Astrocyte (in vitro differentiated cells and primary cell): ENCODE results near the gene DCDC2C. TPM values are rescaled to one million over a fixed set of nuclear protein-coding genes. Genes with fewer than 3 reads are reported as not detected.
"Not testable (repeated sequence)": the region's sequence is repeated elsewhere in the genome, so short reads cannot be mapped to it uniquely, and the experiment has no call there.

Source experiments
- DNase-seq: peaks from one replicate; pipeline ENCODE4 v3.0.0-alpha.2; 2010; ENCODE audit warnings: low read depth
- FAIRE-seq: peaks from 2 replicates; lab custom pipeline; 2011; peaks lifted over from hg19 to GRCh38; lab: Jason Lieb, UNC
- H2AFZ ChIP-seq: 2 replicates; pipeline ENCODE4 v1.6.0; 2012; ENCODE audit warnings: low read depth, low read length, inconsistent platforms
- H3K27ac ChIP-seq: 2 replicates; pipeline ENCODE4 v1.5.1; 2011; ENCODE audit warnings: low read depth, low read length, inconsistent platforms
- H3K27me3 ChIP-seq: 2 replicates; pipeline ENCODE4 v1.6.0; 2011; ENCODE audit warnings: low read length, inconsistent platforms; ENCODE audit not compliant: insufficient read depth
- H3K36me3 ChIP-seq: 2 replicates; pipeline ENCODE4 v1.5.1; 2011; ENCODE audit warnings: low read length, inconsistent platforms; ENCODE audit not compliant: insufficient read depth
- H3K4me1 ChIP-seq: 2 replicates; pipeline ENCODE4 v1.5.1; 2011; ENCODE audit warnings: low read length, inconsistent platforms; ENCODE audit not compliant: insufficient read depth
- H3K4me2 ChIP-seq: 2 replicates; pipeline ENCODE4 v1.6.0; 2012; ENCODE audit warnings: low read length, inconsistent platforms
- H3K4me3 ChIP-seq: 2 replicates; pipeline ENCODE4 v1.5.1; 2011; ENCODE audit warnings: low read depth, mild to moderate bottlenecking, low read length, inconsistent platforms; ENCODE audit not compliant: insufficient read depth
- H3K79me2 ChIP-seq: 2 replicates; pipeline ENCODE4 v1.6.0; 2012; ENCODE audit warnings: mild to moderate bottlenecking, low read length, inconsistent platforms; ENCODE audit not compliant: insufficient read depth
- H3K9ac ChIP-seq: 2 replicates; pipeline ENCODE4 v1.6.0; 2012; ENCODE audit warnings: mild to moderate bottlenecking, low read length, inconsistent platforms
- H3K9me3 ChIP-seq: 2 replicates; pipeline ENCODE4 v1.5.1; 2012; ENCODE audit warnings: low read depth, mild to moderate bottlenecking, low read length, inconsistent platforms; ENCODE audit not compliant: insufficient read depth
- H4K20me1 ChIP-seq: 2 replicates; pipeline ENCODE4 v1.6.0; 2012; ENCODE audit warnings: low read length, inconsistent platforms; ENCODE audit not compliant: insufficient read depth
- H3K27ac Mint-ChIP-seq: one replicate; pipeline ENCODE4 v1.8.0; 2021; ENCODE audit warnings: mild to moderate bottlenecking, mixed read lengths; ENCODE audit not compliant: unreplicated experiment
- H3K27me3 Mint-ChIP-seq: one replicate; pipeline ENCODE4 v1.8.0; 2021; ENCODE audit warnings: low read depth, mixed read lengths; ENCODE audit not compliant: unreplicated experiment
- H3K36me3 Mint-ChIP-seq: one replicate; pipeline ENCODE4 v1.8.0; 2021; ENCODE audit warnings: low read depth, mixed read lengths; ENCODE audit not compliant: unreplicated experiment
- H3K4me1 Mint-ChIP-seq: one replicate; pipeline ENCODE4 v1.8.0; 2021; ENCODE audit warnings: low read depth, mixed read lengths; ENCODE audit not compliant: unreplicated experiment
- H3K4me3 Mint-ChIP-seq: one replicate; pipeline ENCODE4 v1.8.0; 2021; ENCODE audit warnings: mild to moderate bottlenecking, moderate library complexity, mixed read lengths; ENCODE audit not compliant: unreplicated experiment
- H3K9me3 Mint-ChIP-seq: one replicate; pipeline ENCODE4 v1.8.0; 2021; ENCODE audit warnings: mild to moderate bottlenecking, mixed read lengths; ENCODE audit not compliant: unreplicated experiment
- CTCF ChIP-seq: IDR thresholded peaks from 2 replicates; pipeline ENCODE4 v1.5.1; 2011; ENCODE audit warnings: low read depth, mild to moderate bottlenecking, inconsistent platforms, low read length, moderate library complexity; ENCODE audit not compliant: insufficient read depth
- EZH2 ChIP-seq: IDR thresholded peaks from 2 replicates; pipeline ENCODE4 v1.6.1; 2012; ENCODE audit warnings: mild to moderate bottlenecking, low read length, inconsistent platforms; ENCODE audit not compliant: insufficient read depth
- total RNA-seq: library from RNA; stranded (reverse); gene quantifications from 2 replicates; pipeline ENCODE4 v1.2.1, GENCODE V29; 2021

The DCDC2C gene
- total RNA-seq, 1 donor from 2014 or later, result not detected

- no peak for FAIRE-seq
- Mint-ChIP-seq H3K4me1 (no peaks in the 10 kb centered on the region), H3K27ac (no peak overlapping the region), H3K4me3 (no peak overlapping the region), H3K36me3 (no peaks in the 10 kb centered on the region), H3K27me3 (no peaks in the 10 kb centered on the region), H3K9me3 (peaks cover 13% of the 10 kb centered on the region)
- H3K36me3 ChIP-seq, result no peaks in the 10 kb centered on the region
- H3K4me1 ChIP-seq, result no peaks in the 10 kb centered on the region
- H3K79me2 ChIP-seq, result no peaks in the 10 kb centered on the region
- H3K4me2 ChIP-seq, result no peak overlapping the region
- H3K9me3 ChIP-seq, result no peaks in the 10 kb centered on the region
- H3K27me3 ChIP-seq, result no peaks in the 10 kb centered on the region
- H2AFZ ChIP-seq, result no peak overlapping the region
- no peaks in the 10 kb centered on the region for H4K20me1 ChIP-seq
- no peak overlapping the region for H3K9ac ChIP-seq
- TF ChIP-seq EZH2 (no peak), CTCF (no peak)
- DNase-seq, result no peak
- no peak overlapping the region for H3K27ac ChIP-seq
- no peak overlapping the region for H3K4me3 ChIP-seq
Measured at GRCh38 chr2:3814706-3815245, 111.4 kb downstream of the DCDC2C start.

GRCh38 chr2:3817144-3817543 lies 113.8 kb downstream of the DCDC2C start:
- H3K36me3 ChIP-seq, H3K27ac ChIP-seq, H4K20me1 ChIP-seq, DNase-seq, H3K9me3 ChIP-seq, H3K4me3 ChIP-seq, H3K27ac Mint-ChIP-seq, H3K9me3 Mint-ChIP-seq, H3K27me3 Mint-ChIP-seq, H3K4me3 Mint-ChIP-seq, H3K4me1 Mint-ChIP-seq, H3K9ac ChIP-seq, H3K36me3 Mint-ChIP-seq, FAIRE-seq, H3K79me2 ChIP-seq, H3K4me1 ChIP-seq, H3K27me3 ChIP-seq, H3K4me2 ChIP-seq, H2AFZ ChIP-seq: not testable (repeated sequence)

GRCh38 chr2:3823748-3824147 lies 120.4 kb downstream of the DCDC2C start:
- Histone ChIP-seq H3K79me2 (no peaks in the 10 kb centered on the region), H3K4me3 (no peak overlapping the region), H3K9ac (no peak overlapping the region), H3K27me3 (no peaks in the 10 kb centered on the region), H3K27ac (no peak overlapping the region), H3K4me1 (no peaks in the 10 kb centered on the region), H3K9me3 (no peaks in the 10 kb centered on the region), H4K20me1 (no peaks in the 10 kb centered on the region), H2AFZ (no peak overlapping the region), H3K36me3 (no peaks in the 10 kb centered on the region), H3K4me2 (no peak overlapping the region)
- Mint-ChIP-seq H3K4me1 (no peaks in the 10 kb centered on the region), H3K27me3 (no peaks in the 10 kb centered on the region), H3K27ac (no peak overlapping the region), H3K9me3 (no peaks in the 10 kb centered on the region), H3K4me3 (no peak overlapping the region), H3K36me3 (no peaks in the 10 kb centered on the region)
- DNase-seq (no peak), FAIRE-seq (no peak)
- TF ChIP-seq EZH2 (no peak), CTCF (no peak)
